Measurements from ENCODE around the gene HOXA9.

- TF ChIP-seq CTCF (conservative IDR thresholded peaks at IDR 0.05 in 1 of 2, IDR thresholded peaks at IDR 0.05 in 1 of 2; ENCODE audit: extremely low read depth in 1 of 2, insufficient read depth in 1 of 2, low read depth in 1 of 2, low read length in 2 of 2) (no peak), EZH2 (IDR thresholded peaks at IDR 0.05; ENCODE audit: borderline replicate concordance, low read length) (peak; percentile 6)
Measured at GRCh38 chr7:27165089-27165995, at the start of gene HOXA9.

Measured in mammary epithelial cell (primary cell).